HG02938 (cell line): ENCODE data around the gene ACTBL2.

ENCODE experiments used
- ATAC-seq: cut with Tn5 transposase; IDR thresholded peaks from one replicate; pipeline ENCODE4 v1.9.1; 2021; ENCODE audit warnings: mild to moderate bottlenecking, moderate library complexity; ENCODE audit not compliant: unreplicated experiment

Gene ACTBL2

GRCh38 chr5:57450991-57451876 is 31.4 kb downstream of the ACTBL2 start:
- no peak for ATAC-seq

GRCh38 chr5:57448751-57449150 is 33.9 kb downstream of the ACTBL2 start:
- no peak for ATAC-seq

- ATAC-seq = no peak
Measured at GRCh38 chr5:57448287-57448686, 34.3 kb downstream of the ACTBL2 start.

GRCh38 chr5:57447658-57448057 is 35.0 kb downstream of the ACTBL2 start:
- ATAC-seq = no peak

GRCh38 chr5:57446966-57447365 is 35.6 kb downstream of the ACTBL2 start:
- no peak for ATAC-seq

- ATAC-seq = no peak
Measured at GRCh38 chr5:57445705-57446037, 36.9 kb downstream of the ACTBL2 start.

- no peak for ATAC-seq
Measured at GRCh38 chr5:57445006-57445704, 37.5 kb downstream of the ACTBL2 start.

GRCh38 chr5:57442080-57442839 is 40.4 kb downstream of the ACTBL2 start:
- ATAC-seq = no peak

- ATAC-seq = no peak
Measured at GRCh38 chr5:57441557-57441956, 41.1 kb downstream of the ACTBL2 start.

- no peak for ATAC-seq
Measured at GRCh38 chr5:57439601-57440000, 43.0 kb downstream of the ACTBL2 start.

GRCh38 chr5:57437976-57438805 is 44.4 kb downstream of the ACTBL2 start:
- no peak for ATAC-seq

- ATAC-seq = no peak
Measured at GRCh38 chr5:57436586-57436985, 46.0 kb downstream of the ACTBL2 start.

- ATAC-seq = no peak
Measured at GRCh38 chr5:57435701-57436134, 46.9 kb downstream of the ACTBL2 start.

- ATAC-seq = no peak
Measured at GRCh38 chr5:57434683-57435082, 47.9 kb downstream of the ACTBL2 start.

- no peak for ATAC-seq
Measured at GRCh38 chr5:57434227-57434640, 48.4 kb downstream of the ACTBL2 start.

- no peak for ATAC-seq
Measured at GRCh38 chr5:57432876-57433275, 49.7 kb downstream of the ACTBL2 start.

- ATAC-seq = no peak
Measured at GRCh38 chr5:57431759-57432158, 50.9 kb downstream of the ACTBL2 start.
